CD14-positive monocyte (primary cell): ENCODE results near the gene SYNJ2. TPM values are rescaled to one million over a fixed set of nuclear protein-coding genes. Genes with fewer than 3 reads are reported as not detected.

Experiments used
- DNase-seq, 3 donors: peaks; one replicate each; pipeline ENCODE4 v3.0.0-alpha.2; 2011 to 2022
- H2AFZ ChIP-seq: 2 replicates; pipeline ENCODE4 v1.6.0; 2012; ENCODE audit warnings: mild to moderate bottlenecking, low read depth, low read length, inconsistent platforms; ENCODE audit not compliant: insufficient read depth, poor library complexity, severe bottlenecking
- H3K27ac ChIP-seq, 2 donors: 1 replicate in 1 of 2; 2 replicates in 1 of 2; pipeline ENCODE4 v1.5.1; 2012 to 2013; ENCODE audit warnings: low read length in 2 of 2, control low read depth in 1 of 2, inconsistent platforms in 1 of 2, low read depth in 1 of 2, mild to moderate bottlenecking in 1 of 2
- H3K27me3 ChIP-seq, 2 donors: one replicate each; pipeline versions ENCODE4 v1.6.0 to v1.6.1; 2011 to 2013; ENCODE audit warnings: low read length in 2 of 2; ENCODE audit not compliant: control insufficient read depth in 2 of 2, insufficient read depth in 2 of 2
- H3K36me3 ChIP-seq, 2 donors: replicated peaks in 1 of 2; 1 replicate in 1 of 2; 2 replicates in 1 of 2; pipeline versions ENCODE4 v1.5.1 to v1.6.1; 2012 to 2013; ENCODE audit warnings: low read length in 2 of 2, control low read depth in 1 of 2, inconsistent platforms in 1 of 2, mild to moderate bottlenecking in 1 of 2; ENCODE audit not compliant: insufficient read depth in 2 of 2, control insufficient read depth in 1 of 2
- H3K4me1 ChIP-seq, 2 donors: 1 replicate in 1 of 2; 2 replicates in 1 of 2; pipeline versions ENCODE4 v1.5.1 to v1.6.1; 2012 to 2013; ENCODE audit warnings: low read length in 2 of 2, control low read depth in 1 of 2, inconsistent platforms in 1 of 2, mild to moderate bottlenecking in 1 of 2, moderate library complexity in 1 of 2; ENCODE audit not compliant: insufficient read depth in 2 of 2, control insufficient read depth in 1 of 2
- H3K4me2 ChIP-seq: replicated peaks from 2 replicates; pipeline ENCODE3; 2012; ENCODE audit warnings: low read length, moderate library complexity, mild to moderate bottlenecking; ENCODE audit not compliant: poor library complexity, severe bottlenecking; ENCODE audit errors: extremely low read depth
- H3K4me3 ChIP-seq, 3 experiments: fragments of 200-600 bp in 1 of 3; sonication (generic) in 1 of 3; replicated peaks in 1 of 3; 1 replicate in 2 of 3; 2 replicates in 1 of 3; pipeline ENCODE4 v1.5.1; 2011 to 2013; ENCODE audit warnings: low read length in 3 of 3, mild to moderate bottlenecking in 3 of 3, control low read depth in 2 of 3, low read depth in 2 of 3, inconsistent platforms in 1 of 3, moderate library complexity in 1 of 3
- H3K79me2 ChIP-seq: 2 replicates; pipeline ENCODE4 v1.6.0; 2012; ENCODE audit warnings: mild to moderate bottlenecking, control low read depth, inconsistent platforms, low read length, moderate library complexity; ENCODE audit not compliant: insufficient read depth
- H3K9ac ChIP-seq: 2 replicates; pipeline ENCODE4 v1.6.0; 2017; ENCODE audit warnings: low read length, mild to moderate bottlenecking; ENCODE audit not compliant: insufficient read depth, poor library complexity, severe bottlenecking
- H3K9me3 ChIP-seq, 2 donors: replicated peaks in 1 of 2; 1 replicate in 1 of 2; 2 replicates in 1 of 2; pipeline versions ENCODE4 v1.5.1 to v1.6.1; 2012 to 2013; ENCODE audit warnings: low read length in 2 of 2, control low read depth in 1 of 2; ENCODE audit not compliant: control insufficient read depth in 1 of 2, insufficient read depth in 1 of 2
- H4K20me1 ChIP-seq: 2 replicates; pipeline ENCODE4 v1.6.0; 2012; ENCODE audit warnings: mild to moderate bottlenecking, low read length, control low read depth, moderate library complexity; ENCODE audit not compliant: insufficient read depth
- H3K27ac Mint-ChIP-seq, 7 donors: one replicate each; pipeline ENCODE4 v1.8.0; 2020; ENCODE audit warnings: mild to moderate bottlenecking in 7 of 7, mixed read lengths in 7 of 7, moderate library complexity in 6 of 7, inconsistent platforms in 2 of 7
- H3K27me3 Mint-ChIP-seq, 3 donors: one replicate each; pipeline ENCODE4 v1.8.0; 2021 to 2022; ENCODE audit warnings: low read depth in 3 of 3, mild to moderate bottlenecking in 3 of 3, mixed read lengths in 3 of 3, moderate library complexity in 3 of 3, inconsistent platforms in 1 of 3
- H3K36me3 Mint-ChIP-seq, 2 donors: one replicate each; pipeline ENCODE4 v1.8.0; 2020; ENCODE audit warnings: mixed read lengths in 2 of 2, inconsistent platforms in 1 of 2, mild to moderate bottlenecking in 1 of 2
- H3K4me1 Mint-ChIP-seq: one replicate; pipeline ENCODE4 v1.8.0; 2020; ENCODE audit warnings: mild to moderate bottlenecking, mixed read lengths
- H3K4me3 Mint-ChIP-seq, 2 donors: one replicate each; pipeline ENCODE4 v1.8.0; 2020; ENCODE audit warnings: mild to moderate bottlenecking in 2 of 2, mixed read lengths in 2 of 2, moderate library complexity in 1 of 2
- H3K9me3 Mint-ChIP-seq, 7 donors: one replicate each; pipeline ENCODE4 v1.8.0; 2020 to 2022; ENCODE audit warnings: mixed read lengths in 7 of 7, mild to moderate bottlenecking in 6 of 7, moderate library complexity in 6 of 7, inconsistent platforms in 2 of 7
- CTCF ChIP-seq: fragments of 200-600 bp; IDR thresholded peaks from one replicate; pipeline ENCODE4 v1.8.0; 2022; ENCODE audit warnings: antibody characterized with exemption, mild to moderate bottlenecking
- WGBS: methylation state at CpG from one replicate; pipeline ENCODE4 v1.1.5; 2013; ENCODE audit warnings: missing lambda C conversion rate; ENCODE audit not compliant: insufficient coverage; 5-methylcytosine and 5-hydroxymethylcytosine counted together
- intact Hi-C, 2 donors: fragments of 100-400 bp; cut with micrococcal nuclease; formaldehyde crosslinking; loops; one replicate each; pipeline versions ENCODE4 v1.15.0 to v1.15.1; 2023
- polyA plus RNA-seq, 3 donors: library from polyadenylated mRNA; depleted of rRNA in 1 of 3; unstranded in 2 of 3; stranded (reverse) in 1 of 3; fragments of 300-500 nt in 2 of 3; fragments of >200 nt in 1 of 3; fragmentation: Illumina TruSeq in 2 of 3; gene quantifications; 1 replicate in 2 of 3; 2 replicates in 1 of 3; pipeline ENCODE4 v1.2.3, GENCODE V29; 2012 to 2021

Gene SYNJ2
- polyA plus RNA-seq, 3 donors = 0.82 to 2.0 (median 1.6) TPM

GRCh38 chr6:157975456-157975855 lies 6.2 kb upstream of the SYNJ2 start:
- intact Hi-C loops = no loop called here
- peaks cover 9 to 17% of the 10 kb centered on the region in 2 donors for H3K4me1 ChIP-seq
- no peak for TF ChIP-seq CTCF
- no peaks in the 10 kb centered on the region for H4K20me1 ChIP-seq
- Mint-ChIP-seq H3K4me1 (peaks cover 34% of the 10 kb centered on the region), H3K9me3 (peaks cover 0 to 3% (median 0%) of the 10 kb centered on the region in 7 donors), H3K4me3 (no peak overlapping the region), H3K36me3 (no peaks in the 10 kb centered on the region), H3K27me3 (peaks cover 10 to 23% (median 20%) of the 10 kb centered on the region in 3 donors), H3K27ac (no peak overlapping the region)
- no peak overlapping the region for H2AFZ ChIP-seq
- no peak overlapping the region for H3K9ac ChIP-seq
- H3K27me3 ChIP-seq = peaks cover 2 to 6% of the 10 kb centered on the region in 2 donors
- no peaks in the 10 kb centered on the region for H3K9me3 ChIP-seq
- H3K36me3 ChIP-seq = no peaks in the 10 kb centered on the region
- no peak overlapping the region for H3K27ac ChIP-seq
- no peak for DNase-seq
- H3K4me2 ChIP-seq = no peak overlapping the region
- H3K4me3 ChIP-seq = no peak overlapping the region
- H3K79me2 ChIP-seq = no peaks in the 10 kb centered on the region
- no CpG with 5 or more reads among the region's 2 CpGs for WGBS

GRCh38 chr6:157976345-157977175 lies 5.1 kb upstream of the SYNJ2 start:
- no peaks in the 10 kb centered on the region for H4K20me1 ChIP-seq
- no peak overlapping the region for H3K27ac ChIP-seq
- H2AFZ ChIP-seq = no peak overlapping the region
- intact Hi-C loops = no loop called here
- H3K9me3 Mint-ChIP-seq = peaks cover 0 to 6% (median 0%) of the 10 kb centered on the region in 7 donors
- no peaks in the 10 kb centered on the region for H3K79me2 ChIP-seq
- H3K9ac ChIP-seq = no peak overlapping the region
- peaks cover 18 to 32% (median 27%) of the 10 kb centered on the region in 3 donors for H3K27me3 Mint-ChIP-seq
- H3K4me1 ChIP-seq = peaks cover 20 to 24% of the 10 kb centered on the region in 2 donors
- peaks cover 4 to 15% of the 10 kb centered on the region in 2 donors for H3K27me3 ChIP-seq
- peaks cover 0 to 6% of the 10 kb centered on the region in 2 donors for H3K9me3 ChIP-seq
- TF ChIP-seq CTCF = no peak
- H3K4me2 ChIP-seq = no peak overlapping the region
- H3K4me1 Mint-ChIP-seq = peaks cover 37% of the 10 kb centered on the region
- H3K36me3 Mint-ChIP-seq = no peaks in the 10 kb centered on the region
- no peak overlapping the region for H3K4me3 Mint-ChIP-seq
- H3K36me3 ChIP-seq = no peaks in the 10 kb centered on the region
- H3K4me3 ChIP-seq = no peak overlapping the region
- WGBS = 93% methylated on average over 20 of the region's 21 CpGs
- H3K27ac Mint-ChIP-seq = peak overlapping the region in 1 of 7 donors; percentile 80
- no peak for DNase-seq
